T-helper 17 cell (primary cell): ENCODE measurements around the gene DALRD3. TPM values are rescaled to one million over a fixed set of nuclear protein-coding genes. Genes with fewer than 3 reads are reported as not detected.
"Not testable (repeated sequence)": the region's sequence is repeated elsewhere in the genome, so short reads cannot be mapped to it uniquely, and the experiment has no call there.

Experiments
- ATAC-seq: fragments of 150-1000 bp; cut with Tn5 transposase; 2 replicates; pipeline ENCODE4 v1.10.0; 2021; ENCODE audit warnings: mild to moderate bottlenecking, moderate library complexity
- DNase-seq, 3 donors: peaks; one replicate each; pipeline versions ENCODE4 v3.0.0 to v3.0.0-alpha.2; 2020 to 2021
- H3K9me3 ChIP-seq: one replicate; pipeline ENCODE4 v1.7.0; 2013; ENCODE audit warnings: low read length, mild to moderate bottlenecking; ENCODE audit not compliant: control insufficient read depth, poor library complexity, severe bottlenecking
- H3K27ac Mint-ChIP-seq: one replicate; pipeline ENCODE4 v1.8.0; 2022; ENCODE audit warnings: mild to moderate bottlenecking, moderate library complexity, mixed read lengths
- H3K27me3 Mint-ChIP-seq: one replicate; pipeline ENCODE4 v1.8.0; 2022; ENCODE audit warnings: mixed read lengths
- H3K36me3 Mint-ChIP-seq: one replicate; pipeline ENCODE4 v1.8.0; 2022; ENCODE audit warnings: low read depth, mixed read lengths
- H3K4me1 Mint-ChIP-seq: one replicate; pipeline ENCODE4 v1.8.0; 2022; ENCODE audit warnings: mild to moderate bottlenecking, mixed read lengths
- H3K4me3 Mint-ChIP-seq: one replicate; pipeline ENCODE4 v1.8.0; 2022; ENCODE audit warnings: mild to moderate bottlenecking, moderate library complexity, mixed read lengths
- total RNA-seq, 4 donors: library from RNA in 2 of 4; stranded (reverse) in 2 of 4; gene quantifications; one replicate each; pipeline ENCODE4 v1.2.3 and lab custom pipeline; 2022 to 2026

DALRD3 gene
- total RNA-seq, 2 donors from 2014 or later, result 21.2 to 27.4 TPM

DNA sequence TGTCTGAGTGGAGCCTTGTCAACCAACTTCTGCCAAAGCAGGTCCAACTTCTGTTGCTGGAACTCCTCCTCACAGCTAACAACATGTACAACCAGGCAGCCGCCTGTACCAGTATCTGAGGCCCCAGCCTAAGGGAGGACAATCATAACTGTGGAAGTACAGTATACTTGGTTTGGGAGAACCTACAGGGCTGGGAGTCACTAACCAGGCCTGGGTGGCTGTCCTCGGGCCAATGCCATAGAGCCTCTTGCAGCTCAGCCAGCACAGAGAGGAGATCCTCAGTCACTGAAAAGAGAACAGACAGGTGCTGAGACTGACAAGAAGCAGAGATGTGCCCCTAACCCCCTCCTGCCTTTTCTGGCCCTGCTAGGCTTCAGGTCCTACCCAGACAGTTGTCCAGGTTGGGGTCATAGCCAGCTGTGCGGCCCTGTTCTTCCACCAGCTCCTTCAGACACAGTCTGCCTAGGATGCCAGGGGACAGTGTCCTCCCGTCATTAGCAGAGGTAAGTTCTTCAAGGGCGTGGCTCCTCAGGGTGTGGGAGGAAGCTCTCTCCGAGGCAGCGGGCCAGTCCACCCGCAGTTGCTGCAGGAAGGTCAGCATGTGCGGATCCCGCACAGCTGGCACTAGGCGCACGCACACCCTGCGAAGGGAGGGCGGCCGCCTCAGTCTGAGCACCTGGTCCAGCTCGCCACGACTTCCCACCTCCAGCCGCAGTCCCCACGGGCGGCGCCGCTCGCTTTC lies 980 bp downstream of the DALRD3 start:
- Mint-ChIP-seq H3K36me3 (peaks cover 4% of the 10 kb centered on the region), H3K4me1 (peaks cover 21% of the 10 kb centered on the region), H3K27me3 (no peaks in the 10 kb centered on the region), H3K4me3 (peak overlapping the region; percentile 90), H3K27ac (peak overlapping the region; percentile 93)
- no peak for DNase-seq
- ATAC-seq, result no peak
- no peaks in the 10 kb centered on the region for H3K9me3 ChIP-seq

- Mint-ChIP-seq H3K4me3 (peak overlapping the region; percentile 33), H3K27ac (peak overlapping the region; percentile 93), H3K36me3 (peaks cover 4% of the 10 kb centered on the region), H3K27me3 (no peaks in the 10 kb centered on the region), H3K4me1 (peaks cover 24% of the 10 kb centered on the region)
- ATAC-seq (no peak), DNase-seq (no peak)
- H3K9me3 ChIP-seq, result no peaks in the 10 kb centered on the region
Observed at GRCh38 chr3:49016414-49017228, 1.8 kb downstream of the DALRD3 start.

GRCh38 chr3:49015765-49016164 lies 2.6 kb downstream of the DALRD3 start:
- H3K36me3 Mint-ChIP-seq, result peaks cover 2% of the 10 kb centered on the region
- H3K4me3 Mint-ChIP-seq, result peak overlapping the region; percentile 33
- no peak for DNase-seq
- no peak overlapping the region for H3K27ac Mint-ChIP-seq
- H3K27me3 Mint-ChIP-seq, result no peaks in the 10 kb centered on the region
- no peaks in the 10 kb centered on the region for H3K9me3 ChIP-seq
- no peak for ATAC-seq
- H3K4me1 Mint-ChIP-seq, result peaks cover 21% of the 10 kb centered on the region

- Mint-ChIP-seq H3K36me3 (peaks cover 2% of the 10 kb centered on the region), H3K4me1 (peaks cover 16% of the 10 kb centered on the region), H3K4me3 (no peak overlapping the region), H3K27me3 (no peaks in the 10 kb centered on the region), H3K27ac (no peak overlapping the region)
- DNase-seq, result no peak
- no peak for ATAC-seq
- H3K9me3 ChIP-seq, result no peaks in the 10 kb centered on the region
Observed at GRCh38 chr3:49015072-49015471, 3.3 kb downstream of the DALRD3 start.

GRCh38 chr3:49013738-49014660 lies 4.4 kb downstream of the DALRD3 start:
- H3K9me3 ChIP-seq, result no peaks in the 10 kb centered on the region
- H3K36me3 Mint-ChIP-seq, result peaks cover 2% of the 10 kb centered on the region
- H3K4me3 Mint-ChIP-seq, result no peak overlapping the region
- ATAC-seq, result peak; percentile 47
- DNase-seq, result peak in 1 of 3 donors; percentile 47
- H3K27me3 Mint-ChIP-seq, result no peaks in the 10 kb centered on the region
- no peak overlapping the region for H3K27ac Mint-ChIP-seq
- peaks cover 21% of the 10 kb centered on the region for H3K4me1 Mint-ChIP-seq

DNA sequence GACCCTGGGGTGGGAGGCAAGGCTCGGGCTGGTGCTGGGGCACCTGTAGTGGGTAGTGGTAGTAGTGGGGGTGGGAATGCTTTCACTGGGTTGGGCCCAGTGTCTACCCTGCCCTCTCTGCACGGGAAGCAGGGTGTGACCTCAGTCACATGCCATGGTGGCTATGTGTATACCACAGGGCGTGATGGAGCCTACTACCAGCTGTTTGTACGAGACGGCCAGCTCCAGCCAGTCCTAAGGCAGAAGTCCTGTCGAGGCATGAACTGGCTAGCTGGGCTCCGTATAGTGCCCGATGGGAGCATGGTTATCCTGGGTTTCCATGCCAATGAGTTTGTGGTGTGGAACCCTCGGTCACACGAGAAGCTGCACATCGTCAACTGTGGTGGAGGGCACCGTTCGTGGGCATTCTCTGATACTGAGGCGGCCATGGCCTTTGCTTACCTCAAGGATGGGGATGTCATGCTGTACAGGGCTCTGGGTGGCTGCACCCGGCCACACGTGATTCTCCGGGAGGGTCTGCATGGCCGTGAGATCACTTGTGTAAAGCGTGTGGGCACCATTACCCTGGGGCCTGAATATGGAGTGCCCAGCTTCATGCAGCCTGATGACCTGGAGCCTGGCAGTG lies 5.2 kb downstream of the DALRD3 start:
- DNase-seq, result no peak
- Mint-ChIP-seq H3K27me3 (no peaks in the 10 kb centered on the region), H3K36me3 (peaks cover 2% of the 10 kb centered on the region), H3K27ac (no peak overlapping the region), H3K4me3 (no peak overlapping the region), H3K4me1 (peaks cover 22% of the 10 kb centered on the region)
- H3K9me3 ChIP-seq, result no peaks in the 10 kb centered on the region
- ATAC-seq, result no peak

DNA sequence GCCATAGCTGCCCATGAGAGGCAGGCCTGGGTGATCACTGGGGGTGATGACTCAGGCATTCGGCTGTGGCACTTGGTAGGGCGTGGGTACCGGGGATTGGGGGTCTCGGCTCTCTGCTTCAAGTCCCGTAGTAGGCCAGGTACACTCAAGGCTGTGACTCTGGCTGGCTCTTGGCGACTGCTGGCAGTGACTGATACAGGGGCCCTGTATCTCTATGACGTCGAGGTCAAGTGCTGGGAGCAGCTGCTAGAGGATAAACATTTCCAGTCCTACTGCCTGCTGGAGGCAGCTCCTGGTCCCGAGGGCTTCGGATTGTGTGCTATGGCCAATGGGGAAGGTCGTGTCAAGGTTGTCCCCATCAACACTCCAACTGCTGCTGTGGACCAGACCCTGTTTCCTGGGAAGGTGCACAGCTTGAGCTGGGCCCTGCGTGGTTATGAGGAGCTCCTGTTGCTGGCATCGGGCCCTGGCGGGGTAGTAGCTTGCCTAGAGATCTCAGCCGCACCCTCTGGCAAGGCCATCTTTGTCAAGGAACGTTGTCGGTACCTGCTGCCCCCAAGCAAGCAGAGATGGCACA lies 5.9 kb downstream of the DALRD3 start:
- no peak for ATAC-seq
- no peaks in the 10 kb centered on the region for H3K9me3 ChIP-seq
- H3K4me3 Mint-ChIP-seq, result no peak overlapping the region
- peaks cover 2% of the 10 kb centered on the region for H3K36me3 Mint-ChIP-seq
- no peak overlapping the region for H3K27ac Mint-ChIP-seq
- DNase-seq, result no peak
- no peaks in the 10 kb centered on the region for H3K27me3 Mint-ChIP-seq
- peaks cover 22% of the 10 kb centered on the region for H3K4me1 Mint-ChIP-seq

GRCh38 chr3:49009396-49009795 lies 9.0 kb downstream of the DALRD3 start:
- Mint-ChIP-seq H3K4me1 (peaks cover 27% of the 10 kb centered on the region), H3K27me3 (no peaks in the 10 kb centered on the region), H3K4me3 (peak overlapping the region; percentile 33), H3K36me3 (peaks cover 2% of the 10 kb centered on the region), H3K27ac (no peak overlapping the region)
- DNase-seq (no peak), ATAC-seq (no peak)
- H3K9me3 ChIP-seq, result no peaks in the 10 kb centered on the region

DNA sequence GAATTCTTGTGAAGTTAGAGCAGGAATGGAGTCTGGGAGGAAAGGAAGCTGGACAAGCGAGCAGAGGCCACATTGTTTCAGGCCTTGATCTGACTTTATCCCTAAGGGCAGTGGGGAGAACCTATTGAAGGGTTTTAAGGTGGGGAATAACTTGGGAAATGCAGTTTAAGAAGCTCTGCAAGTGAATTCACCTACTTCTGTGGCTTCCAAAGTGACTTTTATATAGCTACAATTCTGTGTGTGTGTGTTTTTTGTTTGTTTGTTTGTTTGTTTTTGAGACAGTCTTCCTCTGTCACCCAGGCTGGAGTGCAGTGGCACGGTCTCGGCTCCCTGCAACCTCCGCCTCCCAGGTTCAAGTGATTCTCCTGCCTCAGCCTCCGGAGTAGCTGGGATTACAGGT lies 9.8 kb downstream of the DALRD3 start:
- H3K36me3 Mint-ChIP-seq, ATAC-seq, DNase-seq, H3K9me3 ChIP-seq, H3K27me3 Mint-ChIP-seq: not testable (repeated sequence)
- Mint-ChIP-seq H3K4me1 (peaks cover 30% of the 10 kb centered on the region), H3K4me3 (peak overlapping the region; percentile 100), H3K27ac (peak overlapping the region; percentile 99)

DNA sequence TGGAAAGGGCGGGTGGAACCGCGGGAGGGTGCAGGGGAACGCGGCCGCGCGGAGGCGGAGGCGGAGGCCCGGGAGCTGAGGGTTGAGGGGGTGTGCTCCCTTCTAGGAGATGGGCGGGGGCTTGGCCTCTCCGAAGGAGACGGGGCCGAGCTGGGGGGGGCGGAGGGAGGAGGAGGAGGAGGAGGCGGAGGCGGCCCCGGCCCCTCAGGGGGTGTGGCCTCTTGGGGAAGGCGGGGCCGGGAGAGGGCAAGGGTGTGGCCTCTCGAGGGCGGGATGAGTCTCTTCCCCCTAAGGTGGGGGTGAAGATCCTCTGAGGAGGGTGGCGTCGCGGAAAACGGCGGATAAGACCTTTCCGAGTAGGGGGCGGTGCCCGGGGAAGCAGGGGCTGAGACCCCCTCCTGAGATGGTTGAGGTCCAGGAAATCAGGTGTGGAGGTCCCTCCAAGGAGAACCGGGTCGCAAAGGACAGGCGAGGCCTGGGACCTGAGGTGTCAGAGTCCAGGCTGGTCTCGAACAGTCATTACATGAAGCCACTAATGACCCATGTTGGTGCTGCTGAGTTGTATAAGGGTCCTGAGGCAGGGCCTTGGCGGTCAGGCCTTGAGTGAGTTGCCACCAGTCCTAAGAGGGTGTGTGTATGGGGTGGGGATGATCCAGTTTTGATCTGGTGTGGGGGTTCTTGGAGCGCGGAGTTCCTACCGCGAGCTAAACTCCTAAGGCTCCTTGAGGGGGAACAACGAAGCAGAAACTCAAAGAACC lies 10.4 kb downstream of the DALRD3 start:
- H3K9me3 ChIP-seq, result no peaks in the 10 kb centered on the region
- peak; percentile 76 to 90 (median 88) for DNase-seq
- H3K4me1 Mint-ChIP-seq, result peaks cover 30% of the 10 kb centered on the region
- peak; percentile 58 for ATAC-seq
- H3K27me3 Mint-ChIP-seq, result no peaks in the 10 kb centered on the region
- H3K27ac Mint-ChIP-seq, result peak overlapping the region; percentile 99
- H3K36me3 Mint-ChIP-seq, result peaks cover 2% of the 10 kb centered on the region
- peak overlapping the region; percentile 100 for H3K4me3 Mint-ChIP-seq

DNA sequence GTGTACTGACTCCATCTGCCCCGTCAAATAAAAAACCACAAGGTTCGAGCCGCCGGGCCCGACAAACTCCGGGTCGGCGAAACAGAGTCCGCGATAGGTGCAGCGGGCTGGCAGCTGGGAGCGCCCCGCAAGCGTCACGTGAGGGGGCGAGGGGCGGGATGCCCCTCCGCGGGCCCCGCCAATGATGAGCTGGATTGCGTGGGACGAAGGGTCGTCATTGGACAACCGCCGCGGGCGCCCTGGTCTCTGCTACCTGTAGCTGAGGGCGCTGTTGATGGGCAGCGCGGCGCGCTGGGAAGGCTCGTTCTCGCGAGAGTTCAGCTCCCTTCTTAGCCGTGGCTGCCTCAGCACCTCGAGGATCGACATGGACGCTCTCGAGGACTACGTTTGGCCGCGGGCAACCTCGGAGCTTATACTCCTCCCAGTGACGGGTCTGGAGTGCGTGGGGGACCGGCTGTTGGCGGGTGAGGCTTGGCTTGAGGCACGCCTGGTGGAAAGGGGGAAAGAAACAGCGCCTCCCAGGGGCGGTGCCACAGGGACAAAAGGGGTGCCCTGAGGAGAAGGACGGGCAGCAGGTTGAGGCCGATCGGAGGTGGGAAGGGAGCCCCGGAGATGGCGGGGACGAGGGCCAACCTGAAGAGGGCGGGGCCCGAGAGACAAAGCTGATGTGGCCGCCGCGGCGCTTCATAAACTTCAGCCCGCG lies 11.2 kb downstream of the DALRD3 start, which contains the start of gene WDR6:
WDR6 (plus strand) TSS at position 324 of the 703 bp plus-strand sequence; CDS start at position 365, 41 bp downstream.
- peak; percentile 92 for ATAC-seq
- peak within 1 kb of the TSS; percentile 99 for H3K27ac Mint-ChIP-seq
- H3K36me3 Mint-ChIP-seq, result peaks cover 2% of the 10 kb centered on the region
- peaks cover 30% of the 10 kb centered on the region for H3K4me1 Mint-ChIP-seq
- H3K4me3 Mint-ChIP-seq, result peak within 1 kb of the TSS; percentile 100
- H3K9me3 ChIP-seq, result no peaks in the 10 kb centered on the region
- no peaks in the 10 kb centered on the region for H3K27me3 Mint-ChIP-seq
- peak; percentile 92 to 96 (median 94) for DNase-seq
